ENCODE measurements around the gene HSPA4.
"Not testable (repeated sequence)": the region's sequence is repeated elsewhere in the genome, so short reads cannot be mapped to it uniquely, and the experiment has no call there.

The HSPA4 gene

GRCh38 chr5:133129289-133129688 lies 77.5 kb downstream of the HSPA4 start:
- DNase-seq = no peak

DNA sequence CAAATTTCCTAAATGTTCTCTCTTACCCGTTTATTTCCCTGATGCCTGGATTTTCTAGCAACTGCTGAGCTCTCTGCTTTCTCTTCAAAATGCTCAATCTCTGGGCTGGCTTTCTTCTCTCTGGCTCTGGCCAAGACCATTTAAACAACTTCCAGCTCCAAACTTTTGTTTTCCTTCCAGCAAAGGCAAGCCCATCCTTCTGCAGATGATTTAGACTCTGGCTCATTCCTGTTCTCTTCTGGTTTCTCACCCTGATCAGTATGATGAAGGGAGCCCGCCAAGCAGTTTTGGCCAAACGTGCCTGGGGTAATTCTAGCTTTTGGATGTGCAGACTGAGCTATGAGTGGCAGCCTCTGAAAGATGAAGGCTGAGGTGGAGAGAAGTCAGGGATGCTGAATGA lies 78.1 kb downstream of the HSPA4 start:
- DNase-seq = no peak

- no peak for DNase-seq
Observed at GRCh38 chr5:133130387-133131118, 78.7 kb downstream of the HSPA4 start.

- no peak for DNase-seq
Observed at GRCh38 chr5:133132717-133133116, 80.9 kb downstream of the HSPA4 start.

DNA sequence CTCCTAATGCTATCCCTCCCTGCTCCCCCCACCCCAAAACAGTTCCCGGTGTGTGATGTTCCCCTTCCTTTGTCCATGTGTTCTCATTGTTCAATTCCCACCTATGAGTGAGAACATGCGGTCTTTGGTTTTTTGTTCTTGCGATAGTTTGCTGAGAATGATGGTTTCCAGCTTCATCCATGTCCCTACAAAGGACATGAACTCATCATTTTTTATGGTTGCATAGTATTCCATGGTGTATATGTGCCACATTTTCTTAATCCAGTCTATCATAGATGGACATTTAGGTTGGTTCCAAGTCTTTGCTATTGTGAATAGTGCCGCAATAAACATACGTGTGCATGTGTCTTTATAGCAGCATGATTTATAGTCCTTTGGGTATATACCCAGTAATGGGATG lies 81.4 kb downstream of the HSPA4 start:
- not testable (repeated sequence) for DNase-seq

- DNase-seq = not testable (repeated sequence)
Observed at GRCh38 chr5:133136890-133137289, 85.1 kb downstream of the HSPA4 start.

GRCh38 chr5:133140311-133140710 lies 88.5 kb downstream of the HSPA4 start:
- DNase-seq = no peak

GRCh38 chr5:133141746-133142145 lies 89.9 kb downstream of the HSPA4 start:
- no peak for DNase-seq

- no peak for DNase-seq
Observed at GRCh38 chr5:133142782-133143181, 91.0 kb downstream of the HSPA4 start.

- no peak for DNase-seq
Observed at GRCh38 chr5:133144245-133144981, 92.6 kb downstream of the HSPA4 start.

DNA sequence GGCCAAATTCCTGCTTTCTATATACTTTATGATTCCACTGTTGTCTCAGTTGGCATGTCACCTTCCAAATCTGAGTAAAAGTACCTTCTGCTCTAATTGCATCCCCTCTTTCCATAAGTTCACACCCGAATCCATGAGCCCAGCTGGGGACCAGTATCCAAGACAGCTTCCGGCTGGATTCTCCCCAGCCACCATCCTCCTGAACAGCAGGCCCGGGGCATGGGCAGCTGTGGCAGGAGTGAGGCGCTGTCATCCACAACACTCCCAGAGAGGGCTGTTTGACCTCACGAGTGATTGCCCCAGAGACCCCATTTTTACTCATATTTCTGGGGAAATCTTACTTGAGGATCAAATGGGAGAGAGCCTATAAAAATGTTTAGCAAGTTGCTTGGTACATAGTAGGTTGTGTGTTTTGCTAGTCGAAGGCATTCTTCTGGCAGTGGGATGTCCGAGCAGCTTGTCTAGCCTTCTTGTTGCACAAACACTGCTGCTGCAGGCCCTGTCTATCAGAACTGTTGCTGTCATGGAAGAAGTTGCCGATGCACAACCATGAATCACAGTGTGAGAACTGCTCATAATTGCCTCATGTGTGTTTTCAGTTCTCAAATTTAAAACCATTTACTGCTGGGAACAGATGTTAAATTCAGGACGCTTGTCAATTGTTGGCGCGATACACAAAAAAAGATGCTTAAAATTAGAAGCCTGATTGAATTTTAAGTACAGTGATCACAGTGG lies 93.8 kb downstream of the HSPA4 start:
- no peak for DNase-seq

DNA sequence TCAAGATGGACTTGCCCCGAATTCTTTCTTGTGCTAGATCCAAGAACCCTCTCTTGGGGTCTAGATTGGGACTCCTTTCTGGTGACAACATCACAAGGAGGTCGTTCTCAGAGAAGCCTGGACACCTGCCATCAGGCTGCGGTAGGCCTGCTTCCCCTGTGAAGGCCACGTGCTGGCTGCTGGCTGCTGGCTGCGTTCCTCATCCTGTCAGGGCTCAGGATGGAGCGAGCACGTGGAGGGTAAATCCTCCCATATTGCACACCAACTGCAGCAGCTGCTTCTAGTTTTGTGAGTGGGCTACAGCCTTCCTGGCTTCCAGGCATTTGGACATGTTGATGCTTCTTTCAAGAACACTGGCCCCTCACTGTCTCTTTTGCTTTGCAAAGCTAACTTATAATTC lies 95.6 kb downstream of the HSPA4 start:
- no peak for DNase-seq

- DNase-seq = no peak
Observed at GRCh38 chr5:133147815-133148567, 96.2 kb downstream of the HSPA4 start.

DNA sequence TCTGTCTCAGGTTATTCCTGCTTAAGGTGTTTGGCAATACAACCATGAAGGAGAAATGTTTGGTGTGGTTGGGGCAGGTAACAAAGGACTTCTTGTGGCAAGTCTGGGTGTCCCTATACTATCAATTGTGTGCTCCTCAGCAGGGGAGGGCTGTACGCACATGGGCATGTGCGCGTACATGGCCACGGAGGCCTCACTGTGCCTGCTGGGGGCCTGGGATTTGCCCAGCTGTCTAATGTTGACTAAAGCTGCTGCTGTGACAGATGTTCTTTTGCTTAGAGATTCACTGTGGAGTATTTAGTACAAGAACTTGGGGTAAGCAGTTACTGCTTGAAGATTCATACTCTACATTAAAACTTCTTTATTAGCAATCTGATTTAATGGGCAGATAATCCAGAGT lies 97.5 kb downstream of the HSPA4 start:
- DNase-seq = no peak

DNA sequence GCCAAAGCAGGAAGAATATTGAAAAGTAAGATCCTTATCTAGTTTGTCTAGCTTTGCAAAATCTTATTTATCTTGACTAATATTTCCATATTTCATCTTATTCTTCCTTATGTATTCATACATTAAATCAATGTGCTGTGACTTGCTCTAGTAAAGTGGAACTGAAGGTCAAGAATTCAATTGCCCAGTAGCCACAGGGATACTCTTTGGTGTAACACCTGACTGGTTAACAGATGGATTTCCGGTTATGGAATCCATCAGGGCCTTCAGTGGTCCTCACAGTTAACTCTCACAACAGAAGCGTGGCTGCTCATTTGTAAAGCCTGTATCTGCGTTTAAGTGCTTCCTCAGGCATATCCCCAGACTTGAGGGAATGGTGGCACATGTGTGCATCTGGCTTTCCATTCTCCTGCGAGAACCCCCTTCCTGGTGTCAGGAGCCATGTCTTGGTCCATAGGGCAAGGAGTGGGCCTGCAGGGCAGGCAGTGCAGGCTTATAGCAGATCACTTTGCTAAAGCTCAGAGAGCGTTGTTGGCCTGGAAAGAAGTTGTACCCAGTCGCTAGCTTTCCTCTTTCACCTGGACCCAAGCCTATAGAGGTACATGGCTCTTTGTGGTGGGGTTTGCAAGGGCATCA lies 99.2 kb downstream of the HSPA4 start:
- no peak for DNase-seq

DNA sequence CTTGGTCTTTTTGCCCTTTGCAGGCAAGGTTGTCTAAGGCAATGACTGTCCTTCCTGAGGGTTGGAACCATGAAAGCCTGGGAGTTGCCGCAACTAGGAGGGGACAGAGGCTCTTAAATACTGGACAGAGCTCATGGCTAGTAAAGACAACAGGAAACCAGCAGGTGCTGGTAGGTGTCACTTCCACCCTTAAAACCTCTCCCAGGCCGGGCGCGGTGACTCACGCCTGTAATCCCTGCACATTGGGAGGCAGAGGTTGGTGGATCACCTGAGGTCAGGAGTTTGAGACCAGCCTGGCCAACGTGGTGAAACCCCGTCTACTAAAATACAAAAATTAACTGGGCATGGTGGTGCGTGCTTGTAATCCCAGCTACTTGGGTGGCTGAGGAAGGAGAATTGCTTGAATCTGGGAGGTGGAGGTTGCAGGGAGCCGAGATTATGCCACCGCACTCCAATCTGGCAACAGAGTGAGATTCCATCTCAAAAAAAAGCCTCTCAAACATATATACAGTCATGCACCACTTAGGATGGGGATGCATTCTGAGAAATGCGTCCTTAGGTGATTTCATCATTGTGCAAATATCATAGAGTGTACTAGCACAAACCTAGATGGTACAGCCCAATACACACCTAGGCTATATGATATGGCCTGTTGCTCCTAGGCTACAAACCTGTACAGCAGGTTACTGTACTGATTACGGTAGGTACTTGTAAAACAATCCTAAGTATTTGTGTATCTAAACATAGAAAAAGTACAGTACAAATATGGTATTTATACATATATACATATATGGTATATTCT lies 102.7 kb downstream of the HSPA4 start:
- DNase-seq = no peak

DNA sequence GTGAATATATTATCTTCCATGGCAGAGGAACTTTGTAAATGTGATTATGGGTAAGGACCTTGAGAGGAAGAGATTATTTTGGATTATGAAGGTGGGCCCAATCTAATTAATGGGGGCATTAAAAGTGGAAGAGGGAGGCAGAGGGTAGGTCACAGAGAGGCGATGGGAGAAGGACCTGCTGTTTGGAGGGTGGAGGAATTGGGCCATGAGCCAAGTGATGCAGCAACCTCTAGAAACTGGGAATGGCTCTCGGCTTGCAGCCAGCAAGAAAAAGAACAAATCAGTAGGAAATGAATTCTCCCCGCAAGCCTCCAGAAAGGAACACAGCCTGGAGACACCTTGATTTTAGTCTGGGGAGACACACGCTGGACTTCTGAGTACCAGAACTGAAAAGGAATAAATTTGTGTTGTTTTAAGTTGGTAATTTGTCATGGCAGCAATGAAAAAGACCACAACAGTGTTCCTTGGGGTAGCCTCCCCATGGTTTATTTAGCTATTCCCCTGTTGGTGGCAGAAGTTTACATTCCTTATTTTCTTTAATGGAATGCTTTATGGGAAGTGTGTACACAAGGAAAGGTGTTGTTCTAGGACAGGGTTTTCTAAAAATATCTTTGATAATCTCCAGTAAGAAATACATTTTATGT lies 103.6 kb downstream of the HSPA4 start:
- no peak for DNase-seq

All from stimulated activated naive CD4-positive, alpha-beta T cell treated with Interleukin-2 at 50 U/mL for 16 hours (primary cell).